GM12872 (cell line): Measurements from ENCODE around the gene TCAIM.

ENCODE experiments used
- CTCF ChIP-seq: IDR thresholded peaks from 3 replicates; pipeline ENCODE4 v1.5.1; 2011; ENCODE audit warnings: low read depth, mild to moderate bottlenecking, low read length, moderate library complexity; ENCODE audit not compliant: insufficient read depth

TCAIM gene

DNA sequence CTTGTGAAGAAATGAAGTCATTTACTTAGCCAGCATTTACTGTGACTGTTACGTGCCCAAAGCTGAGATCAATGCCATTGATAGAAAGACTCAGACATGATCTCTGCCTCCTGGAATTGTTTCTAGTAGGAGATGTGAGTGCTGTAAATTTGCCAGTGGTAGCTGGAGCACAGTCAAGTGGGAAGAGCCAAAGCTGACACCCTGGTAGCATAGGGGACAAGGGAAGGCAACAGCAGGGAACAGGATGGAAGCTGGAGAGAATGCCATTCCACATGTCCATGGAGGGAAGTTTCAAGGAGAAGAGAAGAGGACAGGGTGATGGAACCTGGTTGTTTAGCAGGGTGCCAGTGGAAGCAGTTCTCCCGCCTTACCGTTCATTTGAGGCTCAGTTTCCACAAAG, 64.0 kb downstream of the TCAIM start:
- no peak for TF ChIP-seq CTCF

- no peak for TF ChIP-seq CTCF
These were observed 71.3 kb downstream of the TCAIM start for GRCh38 chr3:44409640-44410410.

- no peak for TF ChIP-seq CTCF
These were observed 72.6 kb downstream of the TCAIM start for GRCh38 chr3:44411031-44411645.

DNA sequence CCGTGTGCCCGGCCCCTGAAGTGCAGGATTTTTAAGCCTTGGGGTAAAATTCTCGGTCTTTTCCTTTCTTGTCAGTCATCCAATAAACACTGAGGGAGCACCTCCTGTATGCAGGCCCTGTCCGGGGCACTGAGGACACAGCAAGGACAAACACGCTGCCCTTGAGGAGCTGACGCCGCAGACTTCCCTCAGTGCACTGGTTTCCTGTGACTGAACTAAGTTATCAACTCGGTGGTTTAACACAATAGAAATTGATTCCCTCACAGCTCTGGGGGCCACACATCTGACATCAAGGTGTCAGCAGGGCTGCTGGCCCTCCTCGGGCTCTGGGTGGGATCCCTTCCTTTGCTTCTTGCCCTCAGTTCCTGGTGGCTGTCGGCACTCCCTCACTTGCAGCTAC, 73.8 kb downstream of the TCAIM start:
- TF ChIP-seq CTCF: no peak

- no peak for TF ChIP-seq CTCF
These were observed 76.0 kb downstream of the TCAIM start for GRCh38 chr3:44414517-44415090.

GRCh38 chr3:44415421-44415820, 76.9 kb downstream of the TCAIM start:
- TF ChIP-seq CTCF: no peak

DNA sequence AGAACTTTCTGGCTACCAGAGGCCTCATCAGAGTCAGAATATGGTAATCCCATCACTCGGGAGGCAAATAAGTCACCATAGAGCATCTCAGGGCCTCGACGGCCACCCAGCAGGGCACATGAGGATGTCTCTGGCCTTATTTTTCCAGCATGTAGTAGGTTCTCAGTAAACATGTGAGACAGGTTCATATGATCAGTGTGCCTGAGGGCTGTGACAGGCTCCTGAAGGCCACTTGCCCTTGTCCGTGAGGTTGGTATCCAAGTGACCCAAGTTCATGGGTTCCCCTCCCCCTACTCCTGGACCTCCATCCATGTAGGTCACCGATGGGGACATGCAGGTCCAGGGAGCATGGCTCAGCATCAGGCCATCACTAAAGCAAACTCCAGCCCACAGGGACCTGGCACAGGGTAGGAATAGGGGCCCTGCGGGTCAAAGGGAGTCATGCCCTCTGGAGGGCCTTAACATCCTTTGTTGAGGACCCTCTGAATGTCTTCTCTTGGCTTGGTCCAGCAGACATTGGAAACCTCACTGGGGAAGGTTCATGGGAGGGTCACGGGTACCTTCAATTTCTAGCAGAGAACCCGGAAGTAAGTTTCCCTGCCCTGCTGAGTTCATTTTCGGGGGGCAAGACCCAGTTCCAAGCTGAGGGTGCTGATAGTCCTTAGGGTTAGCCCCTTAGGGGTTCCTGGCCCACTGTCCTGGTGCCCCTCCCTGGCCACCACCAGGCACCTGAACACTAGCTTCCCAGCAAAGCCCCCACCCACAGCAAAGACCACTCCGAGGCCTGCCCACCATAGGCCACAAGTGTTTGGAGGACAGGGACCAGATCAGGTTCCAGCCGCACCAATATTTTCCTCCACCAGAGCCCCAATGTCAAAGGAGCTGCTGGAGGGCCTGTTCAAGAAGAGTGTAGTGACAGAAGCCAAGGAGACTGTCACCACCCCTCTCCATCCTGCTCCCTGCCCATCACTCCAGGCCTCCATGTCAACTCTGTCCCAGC, 77.8 kb downstream of the TCAIM start:
- no peak for TF ChIP-seq CTCF
